Keratinocyte (primary cell): ENCODE results near the gene JOSD2. TPM values are rescaled to one million over a fixed set of nuclear protein-coding genes. Genes with fewer than 3 reads are reported as not detected.

Source experiments
- DNase-seq: peaks from one replicate; pipeline ENCODE4 v3.0.0-alpha.2; 2011; ENCODE audit warnings: low read depth, missing footprints, low spot score
- FAIRE-seq: peaks from 2 replicates; lab custom pipeline; 2011; peaks lifted over from hg19 to GRCh38; lab: Jason Lieb, UNC
- H2AFZ ChIP-seq: 2 replicates; pipeline ENCODE4 v1.6.0; 2012; ENCODE audit warnings: low read length, control low read depth, inconsistent platforms; ENCODE audit not compliant: control insufficient read depth
- H3K27ac ChIP-seq: 2 replicates; pipeline ENCODE4 v1.5.1; 2011; ENCODE audit warnings: low read length; ENCODE audit not compliant: control insufficient read depth, insufficient read depth
- H3K27me3 ChIP-seq: 3 replicates; pipeline ENCODE4 v1.6.0; 2011; ENCODE audit warnings: low read length; ENCODE audit not compliant: control insufficient read depth, insufficient read depth; ENCODE audit errors: extremely low read depth
- H3K36me3 ChIP-seq, 2 experiments: 2 replicates in 1 of 2; 3 replicates in 1 of 2; pipeline ENCODE4 v1.5.1; 2011; ENCODE audit warnings: low read length in 2 of 2, mild to moderate bottlenecking in 1 of 2; ENCODE audit not compliant: control insufficient read depth in 2 of 2, insufficient read depth in 2 of 2; ENCODE audit errors: extremely low read depth in 1 of 2
- H3K4me1 ChIP-seq: 3 replicates; pipeline ENCODE4 v1.5.1; 2011; ENCODE audit warnings: low read length; ENCODE audit not compliant: control insufficient read depth, insufficient read depth; ENCODE audit errors: extremely low read depth
- H3K4me2 ChIP-seq: 3 replicates; pipeline ENCODE4 v1.6.0; 2011; ENCODE audit warnings: low read depth, low read length; ENCODE audit not compliant: control insufficient read depth, insufficient read depth; ENCODE audit errors: extremely low read depth
- H3K4me3 ChIP-seq, 3 experiments: fragments of 200-600 bp in 1 of 3; sonication (generic) in 1 of 3; 2 replicates in 2 of 3; 3 replicates in 1 of 3; pipeline ENCODE4 v1.5.1; 2011 to 2016; ENCODE audit warnings: low read length in 3 of 3, mild to moderate bottlenecking in 3 of 3, control low read depth in 2 of 3, inconsistent platforms in 1 of 3, low read depth in 1 of 3, mixed read lengths in 1 of 3, mixed run types in 1 of 3, moderate library complexity in 1 of 3; ENCODE audit not compliant: control insufficient read depth in 2 of 3, insufficient read depth in 2 of 3; ENCODE audit errors: extremely low read depth in 1 of 3
- H3K79me2 ChIP-seq: 2 replicates; pipeline ENCODE4 v1.6.0; 2012; ENCODE audit warnings: low read length; ENCODE audit not compliant: control insufficient read depth, insufficient read depth
- H3K9ac ChIP-seq: 3 replicates; pipeline ENCODE4 v1.6.0; 2011; ENCODE audit warnings: low read length; ENCODE audit not compliant: control insufficient read depth, insufficient read depth; ENCODE audit errors: extremely low read depth
- H3K9me1 ChIP-seq: 3 replicates; pipeline ENCODE4 v1.6.0; 2011; ENCODE audit warnings: low read length; ENCODE audit not compliant: control insufficient read depth, insufficient read depth; ENCODE audit errors: extremely low read depth
- H3K9me3 ChIP-seq: 2 replicates; pipeline ENCODE4 v1.5.1; 2012; ENCODE audit warnings: low read depth, low read length; ENCODE audit not compliant: control insufficient read depth
- H4K20me1 ChIP-seq: 3 replicates; pipeline ENCODE4 v1.6.0; 2011; ENCODE audit warnings: low read length; ENCODE audit not compliant: control insufficient read depth, insufficient read depth; ENCODE audit errors: extremely low read depth
- EZH2 ChIP-seq: IDR thresholded peaks from one replicate; pipeline ENCODE4 v1.6.1; 2012; ENCODE audit warnings: inconsistent platforms, mild to moderate bottlenecking, low read length, moderate library complexity
- dilution Hi-C: fragments of 300-500 bp; cut with MboI; formaldehyde crosslinking; loops from one replicate; pipeline ENCODE4 v1.7.0; 2020; ENCODE audit warnings: low sequenced_read_pairs; ENCODE audit not compliant: extremely low pct_ligation_motif_present
- polyA plus RNA-seq, 5 experiments: library from polyadenylated mRNA; depleted of rRNA in 3 of 5; stranded (reverse) in 3 of 5; stranded (forward) in 1 of 5; unstranded in 1 of 5; fragments of >200 nt; gene quantifications; 1 replicate in 1 of 5; 2 replicates in 3 of 5; 3 replicates in 1 of 5; pipeline versions ENCODE4 v1.2.1 to v1.2.3, GENCODE V29; 2011 to 2012; ENCODE audit warnings: missing spikeins in 2 of 5, low read depth in 1 of 5, low replicate concordance in 1 of 5
- TF ChIP-seq, protein P1 (sequence below), 3 experiments: IDR thresholded peaks in 1 of 3; conservative IDR thresholded peaks in 1 of 3; optimal IDR thresholded peaks in 1 of 3; 2 replicates in 2 of 3; 3 replicates in 1 of 3; pipeline versions ENCODE3 to v1.5.1; 2011; ENCODE audit warnings: low read length in 3 of 3, mild to moderate bottlenecking in 3 of 3, moderate library complexity in 2 of 3, control low read depth in 1 of 3, inconsistent platforms in 1 of 3; ENCODE audit not compliant: insufficient read depth in 2 of 3; ENCODE audit errors: extremely low read depth in 1 of 3

JOSD2 gene
- polyA plus RNA-seq, 1 donor (not counting 4 experiments of a cell fraction or from before 2014, with no cell fraction given): 18.7 TPM

DNA sequence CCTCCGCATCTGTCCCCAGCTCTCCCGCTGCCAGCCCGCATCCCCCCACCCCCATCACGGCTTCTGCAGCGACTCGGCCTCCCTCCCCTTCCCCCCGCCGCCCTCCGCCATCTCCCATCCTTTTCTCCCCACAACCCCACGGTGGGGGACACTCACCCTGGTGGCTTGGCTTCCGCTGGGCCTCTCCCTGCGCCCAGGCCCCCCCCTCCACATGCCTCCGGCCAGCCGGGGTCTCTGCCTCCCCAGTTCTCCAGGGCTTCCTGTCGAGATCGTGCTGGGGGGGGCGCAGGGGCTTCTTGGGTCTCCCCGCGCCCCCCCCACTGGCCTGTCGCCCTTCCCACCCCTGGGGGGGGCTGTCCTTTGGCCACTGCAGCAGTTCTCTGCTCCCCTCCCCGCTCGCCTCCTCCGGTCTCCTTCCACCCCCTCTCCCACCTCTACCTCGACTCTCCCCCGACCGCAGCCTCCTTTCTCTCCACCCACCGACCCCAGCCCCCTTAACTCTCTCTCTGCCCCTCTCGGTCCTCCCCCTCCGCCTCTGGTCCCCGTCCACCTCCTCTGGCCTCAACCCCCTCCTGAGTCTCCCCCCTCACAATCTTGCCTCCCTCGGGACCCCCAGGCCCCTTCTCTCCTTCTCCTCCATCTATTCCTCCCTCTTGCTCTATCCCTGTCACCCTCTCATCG lies 40.2 kb upstream of the JOSD2 start:
- Histone ChIP-seq H3K9me3 (no peaks in the 10 kb centered on the region), H2AFZ (no peak overlapping the region), H3K79me2 (no peaks in the 10 kb centered on the region), H3K36me3 (no peaks in the 10 kb centered on the region), H3K4me1 (no peaks in the 10 kb centered on the region), H3K9me1 (no peaks in the 10 kb centered on the region), H3K27me3 (peaks cover 48% of the 10 kb centered on the region), H3K9ac (no peak overlapping the region), H4K20me1 (no peaks in the 10 kb centered on the region), H3K4me2 (no peak overlapping the region), H3K27ac (no peak overlapping the region), H3K4me3 (no peak overlapping the region)
- FAIRE-seq: no peak
- dilution Hi-C loops: no loop called here
- TF ChIP-seq, protein P1, sequence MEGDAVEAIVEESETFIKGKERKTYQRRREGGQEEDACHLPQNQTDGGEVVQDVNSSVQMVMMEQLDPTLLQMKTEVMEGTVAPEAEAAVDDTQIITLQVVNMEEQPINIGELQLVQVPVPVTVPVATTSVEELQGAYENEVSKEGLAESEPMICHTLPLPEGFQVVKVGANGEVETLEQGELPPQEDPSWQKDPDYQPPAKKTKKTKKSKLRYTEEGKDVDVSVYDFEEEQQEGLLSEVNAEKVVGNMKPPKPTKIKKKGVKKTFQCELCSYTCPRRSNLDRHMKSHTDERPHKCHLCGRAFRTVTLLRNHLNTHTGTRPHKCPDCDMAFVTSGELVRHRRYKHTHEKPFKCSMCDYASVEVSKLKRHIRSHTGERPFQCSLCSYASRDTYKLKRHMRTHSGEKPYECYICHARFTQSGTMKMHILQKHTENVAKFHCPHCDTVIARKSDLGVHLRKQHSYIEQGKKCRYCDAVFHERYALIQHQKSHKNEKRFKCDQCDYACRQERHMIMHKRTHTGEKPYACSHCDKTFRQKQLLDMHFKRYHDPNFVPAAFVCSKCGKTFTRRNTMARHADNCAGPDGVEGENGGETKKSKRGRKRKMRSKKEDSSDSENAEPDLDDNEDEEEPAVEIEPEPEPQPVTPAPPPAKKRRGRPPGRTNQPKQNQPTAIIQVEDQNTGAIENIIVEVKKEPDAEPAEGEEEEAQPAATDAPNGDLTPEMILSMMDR (optimal IDR thresholded peaks at IDR 0.05 in 1 of 3, IDR thresholded peaks at IDR 0.05 in 1 of 3, conservative IDR thresholded peaks at IDR 0.05 in 1 of 3; ENCODE audit: extremely low read depth in 1 of 3, insufficient read depth in 2 of 3, low read length in 3 of 3): no peak
- no peak for TF ChIP-seq EZH2
- no peak for DNase-seq

DNA sequence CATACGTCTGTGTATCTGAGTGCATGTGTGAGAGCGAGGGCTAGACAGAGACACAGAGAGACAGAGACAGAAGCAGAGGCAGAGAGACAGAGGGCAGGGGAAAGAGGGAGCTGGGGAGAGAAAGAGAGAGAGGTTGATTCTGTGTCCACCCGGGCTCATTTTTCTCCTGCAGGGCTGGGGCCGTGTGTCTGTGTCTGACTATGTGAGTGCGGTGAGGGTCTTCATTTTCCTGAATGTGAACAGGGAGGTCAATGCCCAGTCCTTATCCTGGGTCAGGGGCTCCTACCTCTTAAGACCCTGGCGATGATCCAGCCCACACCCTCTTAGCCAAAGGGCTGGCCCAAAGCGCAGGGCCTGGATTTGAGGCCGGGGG lies 39.6 kb upstream of the JOSD2 start:
- no peak overlapping the region for H3K4me2 ChIP-seq
- FAIRE-seq (no peak), DNase-seq (no peak)
- H3K27me3 ChIP-seq: peaks cover 44% of the 10 kb centered on the region
- no peaks in the 10 kb centered on the region for H3K79me2 ChIP-seq
- no peak overlapping the region for H3K27ac ChIP-seq
- no peaks in the 10 kb centered on the region for H4K20me1 ChIP-seq
- H2AFZ ChIP-seq: no peak overlapping the region
- TF ChIP-seq, protein P1 (optimal IDR thresholded peaks at IDR 0.05 in 1 of 3, IDR thresholded peaks at IDR 0.05 in 1 of 3, conservative IDR thresholded peaks at IDR 0.05 in 1 of 3; ENCODE audit: extremely low read depth in 1 of 3, insufficient read depth in 2 of 3, low read length in 3 of 3): no peak
- TF ChIP-seq EZH2: no peak
- no peak overlapping the region for H3K4me3 ChIP-seq
- no peaks in the 10 kb centered on the region for H3K9me3 ChIP-seq
- H3K9ac ChIP-seq: no peak overlapping the region
- H3K36me3 ChIP-seq: no peaks in the 10 kb centered on the region
- dilution Hi-C loops: no loop called here
- no peaks in the 10 kb centered on the region for H3K4me1 ChIP-seq
- no peaks in the 10 kb centered on the region for H3K9me1 ChIP-seq
